Measurements from ENCODE around the gene BMP8B.

BMP8B gene

GRCh38 chr1:39722495-39722894, 66.2 kb downstream of the BMP8B start:
- Histone ChIP-seq H3K27me3 (replicated peaks in 2 of 5; ENCODE audit: control insufficient read depth in 4 of 5, insufficient read depth in 5 of 5, low read length in 4 of 5) (peaks cover 15 to 44% (median 18%) of the 10 kb centered on the region in 5 experiments), H3K4me1 (ENCODE audit: control extremely low read depth in 1 of 4, control insufficient read depth in 4 of 4, insufficient read depth in 4 of 4, low read length in 3 of 4) (no peaks in the 10 kb centered on the region), H3K4me3 (ENCODE audit: control insufficient read depth in 1 of 7, extremely low read depth in 1 of 7, insufficient read depth in 4 of 7, low read depth in 2 of 7, low read length in 6 of 7) (no peak overlapping the region), H3K36me3 (ENCODE audit: control insufficient read depth in 4 of 4, insufficient read depth in 4 of 4, low read length in 3 of 4) (no peaks in the 10 kb centered on the region), H3K9me3 (ENCODE audit: control extremely low read depth in 1 of 5, control insufficient read depth in 4 of 5, insufficient read depth in 2 of 5, low read depth in 1 of 5, low read length in 4 of 5) (no peaks in the 10 kb centered on the region), H3K27ac (ENCODE audit: insufficient read depth in 1 of 2, low read depth in 1 of 2, low read length in 2 of 2, poor library complexity in 1 of 2, severe bottlenecking in 2 of 2) (no peak overlapping the region)
- ChIA-PET CTCF (interaction anchor here (0.8 to 1.6 kb wide), 2 partner anchors 10 to 244 kb away, joined by 3 to 4 read pairs; no protein-coding TSS in a partner anchor), POLR2A (no interaction called here)
- no peak for DNase-seq
- WGBS (ENCODE audit: insufficient coverage): no CpG with 5 or more reads among the region's 2 CpGs

DNA sequence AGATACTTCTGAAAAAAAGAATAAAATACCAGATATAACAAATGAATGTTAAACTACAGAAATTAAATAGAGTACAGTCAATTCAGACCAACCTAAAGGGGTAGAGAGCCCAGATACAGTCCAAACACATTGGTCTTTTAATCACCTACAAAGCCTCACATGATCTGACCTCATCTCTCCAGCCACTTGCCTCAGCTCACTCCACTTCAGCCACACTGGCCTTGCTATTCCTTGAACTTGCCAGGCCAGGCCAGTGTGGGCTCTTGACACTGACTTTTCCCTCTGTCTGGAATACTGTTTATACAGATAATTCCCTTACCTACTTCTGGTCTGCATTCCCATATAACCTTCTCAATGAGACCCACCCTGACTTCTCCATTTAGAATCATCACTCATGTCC, 67.0 kb downstream of the BMP8B start:
- H3K27me3 ChIP-seq (replicated peaks in 2 of 5; ENCODE audit: control insufficient read depth in 4 of 5, insufficient read depth in 5 of 5, low read length in 4 of 5): peaks cover 13 to 45% (median 22%) of the 10 kb centered on the region in 5 experiments

DNA sequence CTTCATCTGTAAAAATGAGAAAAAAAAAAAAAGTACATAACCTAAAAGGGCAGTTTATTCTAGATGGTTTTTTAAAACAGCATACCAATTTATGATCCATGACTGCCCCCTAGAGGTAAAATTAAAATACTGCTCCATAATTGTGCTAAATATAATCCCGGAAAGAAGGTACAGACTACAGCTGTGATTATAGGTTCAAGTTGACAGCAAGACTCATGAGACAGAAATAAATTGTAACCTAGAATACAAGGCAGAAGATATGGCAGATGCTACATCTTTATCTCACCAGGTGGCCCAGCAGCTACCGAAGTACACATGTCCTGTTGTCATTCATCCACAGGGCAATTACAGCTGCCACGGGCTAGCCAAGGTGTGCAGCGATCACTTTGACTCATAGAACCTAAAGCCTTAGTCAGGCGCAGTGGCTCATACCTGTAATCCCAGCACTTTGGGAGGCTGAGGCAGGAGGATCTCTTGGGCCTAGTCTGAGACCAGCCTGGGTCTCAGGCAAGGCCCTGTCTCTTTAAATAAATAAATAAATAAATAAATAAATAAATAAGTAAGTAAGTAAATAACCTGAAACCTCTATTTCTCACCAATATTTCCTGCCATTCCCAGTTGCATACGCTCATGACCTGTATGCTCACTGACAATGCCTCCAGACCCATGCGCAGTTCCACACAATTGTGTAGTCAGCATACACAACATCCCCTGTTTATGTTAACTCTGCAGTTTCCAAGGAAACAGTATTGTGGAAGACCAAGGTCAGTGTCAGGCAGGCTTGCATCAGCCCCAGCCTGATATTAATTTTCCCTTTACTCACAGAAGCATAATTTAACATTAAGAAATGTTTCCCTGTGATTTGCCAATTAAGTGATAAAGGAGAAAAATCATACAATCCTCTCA, 68.3 kb downstream of the BMP8B start:
- Histone ChIP-seq H3K27ac (ENCODE audit: insufficient read depth in 1 of 2, low read depth in 1 of 2, low read length in 2 of 2, poor library complexity in 1 of 2, severe bottlenecking in 2 of 2) (no peak overlapping the region), H3K27me3 (replicated peaks in 2 of 5; ENCODE audit: control insufficient read depth in 4 of 5, insufficient read depth in 5 of 5, low read length in 4 of 5) (peaks cover 6 to 38% (median 24%) of the 10 kb centered on the region in 5 experiments), H3K4me3 (ENCODE audit: control insufficient read depth in 1 of 7, extremely low read depth in 1 of 7, insufficient read depth in 4 of 7, low read depth in 2 of 7, low read length in 6 of 7) (no peak overlapping the region), H3K36me3 (ENCODE audit: control insufficient read depth in 4 of 4, insufficient read depth in 4 of 4, low read length in 3 of 4) (no peaks in the 10 kb centered on the region), H3K4me1 (ENCODE audit: control extremely low read depth in 1 of 4, control insufficient read depth in 4 of 4, insufficient read depth in 4 of 4, low read length in 3 of 4) (no peaks in the 10 kb centered on the region), H3K9me3 (ENCODE audit: control extremely low read depth in 1 of 5, control insufficient read depth in 4 of 5, insufficient read depth in 2 of 5, low read depth in 1 of 5, low read length in 4 of 5) (no peaks in the 10 kb centered on the region)
- ChIA-PET CTCF (interaction anchor here (1.1 to 2.4 kb wide), 6 partner anchors 18 to 115 kb away, joined by 3 to 9 read pairs (median 4); no protein-coding TSS in a partner anchor), POLR2A (interaction anchor here (0.6 kb wide), 1 partner anchor 387 kb away, joined by 3 read pairs; no protein-coding TSS in a partner anchor)
- DNase-seq: peak; percentile 71 to 88 (median 81)
- WGBS (ENCODE audit: insufficient coverage): 62% methylated on average over 6 of the region's 7 CpGs

More for the DNA sequence above, 67.0 kb downstream of the BMP8B start:
- H3K36me3 ChIP-seq (ENCODE audit: control insufficient read depth in 4 of 4, insufficient read depth in 4 of 4, low read length in 3 of 4): no peaks in the 10 kb centered on the region
- no peak overlapping the region for H3K4me3 ChIP-seq (ENCODE audit: control insufficient read depth in 1 of 7, extremely low read depth in 1 of 7, insufficient read depth in 4 of 7, low read depth in 2 of 7, low read length in 6 of 7)
- no peaks in the 10 kb centered on the region for H3K4me1 ChIP-seq (ENCODE audit: control extremely low read depth in 1 of 4, control insufficient read depth in 4 of 4, insufficient read depth in 4 of 4, low read length in 3 of 4)
- no peaks in the 10 kb centered on the region for H3K9me3 ChIP-seq (ENCODE audit: control extremely low read depth in 1 of 5, control insufficient read depth in 4 of 5, insufficient read depth in 2 of 5, low read depth in 1 of 5, low read length in 4 of 5)
- ChIA-PET POLR2A (no interaction called here), CTCF (interaction anchor here (1.5 to 1.9 kb wide), 3 partner anchors 9 to 104 kb away, joined by 3 to 9 read pairs (median 4); no protein-coding TSS in a partner anchor)
- H3K27ac ChIP-seq (ENCODE audit: insufficient read depth in 1 of 2, low read depth in 1 of 2, low read length in 2 of 2, poor library complexity in 1 of 2, severe bottlenecking in 2 of 2): no peak overlapping the region
- no peak for DNase-seq

- H3K4me3 ChIP-seq (ENCODE audit: control insufficient read depth in 1 of 7, extremely low read depth in 1 of 7, insufficient read depth in 4 of 7, low read depth in 2 of 7, low read length in 6 of 7): no peak overlapping the region
- DNase-seq: no peak
- no peaks in the 10 kb centered on the region for H3K9me3 ChIP-seq (ENCODE audit: control extremely low read depth in 1 of 5, control insufficient read depth in 4 of 5, insufficient read depth in 2 of 5, low read depth in 1 of 5, low read length in 4 of 5)
- peaks cover 0 to 2% (median 0%) of the 10 kb centered on the region in 4 experiments for H3K4me1 ChIP-seq (ENCODE audit: control extremely low read depth in 1 of 4, control insufficient read depth in 4 of 4, insufficient read depth in 4 of 4, low read length in 3 of 4)
- ChIA-PET CTCF (interaction anchor here (1.2 to 1.3 kb wide), 2 partner anchors 8 to 16 kb away, joined by 3 to 4 read pairs; no protein-coding TSS in a partner anchor), POLR2A (no interaction called here)
- H3K27me3 ChIP-seq (replicated peaks in 2 of 5; ENCODE audit: control insufficient read depth in 4 of 5, insufficient read depth in 5 of 5, low read length in 4 of 5): peaks cover 6 to 31% (median 25%) of the 10 kb centered on the region in 5 experiments
- H3K27ac ChIP-seq (ENCODE audit: insufficient read depth in 1 of 2, low read depth in 1 of 2, low read length in 2 of 2, poor library complexity in 1 of 2, severe bottlenecking in 2 of 2): no peak overlapping the region
- WGBS (ENCODE audit: insufficient coverage): 67% methylated on average over 2 of the region's 6 CpGs
- no peaks in the 10 kb centered on the region for H3K36me3 ChIP-seq (ENCODE audit: control insufficient read depth in 4 of 4, insufficient read depth in 4 of 4, low read length in 3 of 4)
Observed at GRCh38 chr1:39717809-39718208, 70.9 kb downstream of the BMP8B start.

GRCh38 chr1:39713557-39713956, 75.1 kb downstream of the BMP8B start:
- POLR2A ChIA-PET: no interaction called here
- Histone ChIP-seq H3K4me1 (ENCODE audit: control extremely low read depth in 1 of 4, control insufficient read depth in 4 of 4, insufficient read depth in 4 of 4, low read length in 3 of 4) (peaks cover 0 to 2% (median 0%) of the 10 kb centered on the region in 4 experiments), H3K4me3 (ENCODE audit: control insufficient read depth in 1 of 7, extremely low read depth in 1 of 7, insufficient read depth in 4 of 7, low read depth in 2 of 7, low read length in 6 of 7) (no peak overlapping the region), H3K9me3 (ENCODE audit: control extremely low read depth in 1 of 5, control insufficient read depth in 4 of 5, insufficient read depth in 2 of 5, low read depth in 1 of 5, low read length in 4 of 5) (no peaks in the 10 kb centered on the region), H3K27ac (ENCODE audit: insufficient read depth in 1 of 2, low read depth in 1 of 2, low read length in 2 of 2, poor library complexity in 1 of 2, severe bottlenecking in 2 of 2) (no peak overlapping the region), H3K36me3 (ENCODE audit: control insufficient read depth in 4 of 4, insufficient read depth in 4 of 4, low read length in 3 of 4) (no peaks in the 10 kb centered on the region), H3K27me3 (replicated peaks in 2 of 5; ENCODE audit: control insufficient read depth in 4 of 5, insufficient read depth in 5 of 5, low read length in 4 of 5) (peaks cover 2 to 27% (median 17%) of the 10 kb centered on the region in 5 experiments)
- DNase-seq: no peak
- CTCF ChIA-PET: interaction anchor here (1.3 to 2.2 kb wide), 2 partner anchors 41 to 86 kb away, joined by 5 read pairs; no protein-coding TSS in a partner anchor
- WGBS (ENCODE audit: insufficient coverage): 100% methylated on average over 5 of the region's 5 CpGs

DNA sequence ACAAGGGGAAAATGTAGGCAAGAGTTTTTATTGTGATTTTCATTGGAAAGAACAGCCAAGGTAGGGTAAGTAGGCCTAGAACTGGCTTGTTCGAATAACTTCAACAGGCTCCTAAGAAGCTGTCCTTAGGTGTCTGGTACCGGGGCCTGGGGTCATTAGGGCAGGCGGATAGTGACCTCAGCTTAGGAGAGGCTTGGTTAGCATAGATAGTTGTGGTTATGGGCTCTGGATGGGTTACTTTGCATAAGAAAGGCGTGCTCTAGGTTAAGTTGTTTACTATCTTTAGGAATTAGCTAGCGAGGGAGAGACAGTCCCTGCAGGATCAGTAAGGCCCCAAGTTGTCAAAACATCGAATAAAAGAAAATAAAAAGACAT, 76.7 kb downstream of the BMP8B start:
- 100% methylated on average over 2 of the region's 6 CpGs for WGBS (ENCODE audit: insufficient coverage)
- ChIA-PET CTCF (interaction anchor here (1.3 to 1.4 kb wide), 2 partner anchors 10 to 103 kb away, joined by 3 to 4 read pairs; no protein-coding TSS in a partner anchor), POLR2A (no interaction called here)
- H3K36me3 ChIP-seq (ENCODE audit: control insufficient read depth in 4 of 4, insufficient read depth in 4 of 4, low read length in 3 of 4): no peaks in the 10 kb centered on the region
- no peak for DNase-seq
- peaks cover 0 to 15% (median 7%) of the 10 kb centered on the region in 5 experiments for H3K27me3 ChIP-seq (replicated peaks in 2 of 5; ENCODE audit: control insufficient read depth in 4 of 5, insufficient read depth in 5 of 5, low read length in 4 of 5)
- peaks cover 0 to 2% (median 0%) of the 10 kb centered on the region in 4 experiments for H3K4me1 ChIP-seq (ENCODE audit: control extremely low read depth in 1 of 4, control insufficient read depth in 4 of 4, insufficient read depth in 4 of 4, low read length in 3 of 4)
- H3K4me3 ChIP-seq (ENCODE audit: control insufficient read depth in 1 of 7, extremely low read depth in 1 of 7, insufficient read depth in 4 of 7, low read depth in 2 of 7, low read length in 6 of 7): no peak overlapping the region
- peak overlapping the region in 1 of 2 experiments; percentile 14 for H3K27ac ChIP-seq (ENCODE audit: insufficient read depth in 1 of 2, low read depth in 1 of 2, low read length in 2 of 2, poor library complexity in 1 of 2, severe bottlenecking in 2 of 2)
- H3K9me3 ChIP-seq (ENCODE audit: control extremely low read depth in 1 of 5, control insufficient read depth in 4 of 5, insufficient read depth in 2 of 5, low read depth in 1 of 5, low read length in 4 of 5): no peaks in the 10 kb centered on the region

All from common myeloid progenitor, CD34-positive (primary cell).